ELF-1 (cell line): ENCODE results near the gene NLGN1.

Source experiments
- DNase-seq: peaks from one replicate; pipeline ENCODE4 v3.0.0-alpha.2; 2016; ENCODE audit warnings: low read depth, low spot score

Gene NLGN1

DNA sequence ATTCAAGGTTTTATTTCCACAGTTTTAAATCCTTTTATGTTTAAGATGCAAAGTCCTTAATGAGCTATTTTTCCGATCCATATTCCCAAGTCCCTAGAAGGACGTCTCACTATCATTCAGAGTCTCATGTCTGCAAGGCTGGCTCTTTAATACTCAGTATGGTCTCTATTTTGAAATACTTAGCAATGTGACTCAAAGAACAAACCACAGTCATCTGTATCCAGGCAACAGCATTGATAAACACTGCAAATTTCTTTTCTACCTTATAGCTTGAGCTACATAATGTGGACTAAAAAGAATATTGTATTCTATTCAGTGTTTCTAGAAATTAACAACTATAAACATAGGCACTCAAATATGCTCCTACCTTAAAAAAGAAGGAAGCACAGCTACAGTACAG is 873.3 kb downstream of the NLGN1 start:
- DNase-seq = no peak

GRCh38 chr3:174275336-174275735 is 877.8 kb downstream of the NLGN1 start:
- DNase-seq = no peak

GRCh38 chr3:174276826-174277225 is 879.3 kb downstream of the NLGN1 start:
- DNase-seq = no peak

DNA sequence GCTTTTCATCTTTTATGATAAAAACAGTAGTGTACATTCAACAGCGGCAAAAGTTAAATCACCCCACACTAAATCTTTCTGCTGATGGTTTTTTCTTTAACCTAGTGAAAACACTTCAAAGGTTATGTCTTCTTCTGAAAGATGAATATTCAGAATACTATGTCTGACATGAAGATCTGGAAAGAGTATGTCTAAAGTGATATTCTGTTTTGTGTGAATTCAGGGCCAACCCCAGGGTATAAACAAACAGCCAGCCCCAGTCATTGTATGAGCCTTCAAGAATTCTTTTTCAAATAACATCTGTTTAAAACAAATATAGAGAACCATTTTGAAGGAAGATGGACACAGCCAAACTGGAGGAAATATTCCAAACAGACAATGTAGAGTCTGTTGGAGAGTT is 880.5 kb downstream of the NLGN1 start:
- DNase-seq = no peak

DNA sequence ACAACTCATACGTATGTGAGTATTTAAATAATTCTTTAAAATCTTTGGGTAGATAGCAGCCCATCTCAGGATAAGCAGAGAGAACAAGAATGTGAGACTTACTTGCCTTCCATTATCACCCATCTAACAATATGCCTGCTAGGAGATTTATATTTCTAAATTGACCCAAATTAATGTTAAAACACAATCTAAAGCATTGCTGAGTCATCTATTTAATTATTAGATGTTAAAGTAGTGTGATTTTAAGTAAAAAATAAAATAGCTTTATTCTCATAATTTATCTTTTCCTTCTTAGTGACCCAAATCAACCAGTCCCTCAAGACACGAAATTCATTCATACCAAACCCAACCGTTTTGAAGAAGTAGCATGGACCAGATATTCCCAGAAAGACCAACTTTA is 882.6 kb downstream of the NLGN1 start:
- no peak for DNase-seq

DNA sequence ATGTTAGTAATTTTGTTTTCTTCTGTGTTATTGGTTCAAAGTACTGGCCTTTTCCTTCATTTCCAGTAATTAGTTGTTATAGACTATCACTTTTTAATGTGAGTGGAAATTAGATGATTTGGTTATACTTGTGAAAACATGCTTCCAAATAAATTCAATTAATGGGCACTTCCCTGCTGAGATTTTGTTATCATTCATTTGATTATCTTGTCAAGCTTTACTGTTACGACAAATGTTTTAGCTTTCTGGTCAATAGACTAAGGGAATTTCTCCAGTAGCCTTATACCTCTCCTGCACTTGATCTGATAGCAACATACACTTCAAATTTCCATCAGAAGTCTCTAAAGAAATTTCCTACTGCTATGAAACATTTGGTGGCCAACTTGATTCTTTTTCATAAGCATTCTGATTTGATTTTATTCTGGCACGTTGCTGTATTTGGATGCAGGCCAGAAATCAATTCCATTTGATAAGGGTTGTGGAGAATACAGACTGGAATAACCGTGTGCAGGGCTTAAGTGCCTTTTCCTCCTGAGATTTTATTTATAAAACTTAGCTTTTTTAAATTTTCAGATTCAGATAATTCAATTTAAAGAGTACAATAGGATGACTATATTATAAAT is 887.8 kb downstream of the NLGN1 start:
- DNase-seq = no peak

GRCh38 chr3:174287705-174288104 is 890.2 kb downstream of the NLGN1 start:
- DNase-seq = no peak

GRCh38 chr3:174294616-174295015 is 897.1 kb downstream of the NLGN1 start:
- no peak for DNase-seq

- DNase-seq = no peak
Observed at GRCh38 chr3:174295306-174296092, 898.0 kb downstream of the NLGN1 start.

DNA sequence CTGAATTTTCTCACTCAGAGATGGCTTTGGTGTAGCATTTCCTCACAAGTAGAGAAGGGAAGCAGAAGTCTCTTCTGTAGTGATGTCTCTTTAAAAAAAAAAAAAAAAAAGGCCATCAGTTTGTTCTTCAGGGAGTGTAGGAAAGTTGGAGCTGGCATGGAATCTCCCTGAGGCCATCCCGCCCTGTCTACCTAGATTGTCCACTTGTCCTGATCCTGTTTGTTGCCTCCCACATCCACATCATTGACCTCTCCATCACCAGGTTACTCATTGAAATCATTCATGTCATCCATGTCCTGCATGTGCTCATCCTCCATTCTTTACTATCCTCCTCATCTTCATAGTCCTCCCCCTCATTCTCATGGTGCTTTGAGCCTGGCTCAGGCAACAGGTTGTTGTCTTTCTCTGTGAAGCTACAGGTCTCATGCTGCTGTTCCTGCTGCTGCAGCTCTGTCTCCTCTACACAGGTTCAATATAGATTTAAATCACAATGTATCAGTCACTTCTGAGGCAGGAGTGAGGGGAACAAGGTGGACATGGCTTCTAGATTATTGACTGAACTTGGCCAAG is 905.3 kb downstream of the NLGN1 start:
- DNase-seq = no peak

- no peak for DNase-seq
Observed at GRCh38 chr3:174303907-174304560, 906.5 kb downstream of the NLGN1 start.

DNA sequence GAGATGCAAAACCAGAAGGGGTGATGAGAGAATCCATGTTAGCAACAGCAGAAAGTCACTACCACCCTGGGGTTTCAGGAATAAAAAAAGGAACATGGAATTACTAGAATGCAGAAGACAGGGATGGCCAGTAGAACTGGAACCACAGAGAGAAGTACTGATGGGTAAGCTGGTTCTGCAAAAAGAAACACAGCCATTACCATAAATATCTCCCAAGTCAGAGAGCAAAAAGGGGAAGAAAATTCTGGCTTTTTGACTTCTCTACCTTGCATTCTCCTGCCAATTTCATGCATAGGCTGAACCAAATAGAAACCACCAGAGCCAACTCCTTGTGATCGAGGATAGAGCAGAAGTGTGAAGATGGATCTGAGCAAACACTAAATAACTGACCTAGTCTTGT is 911.2 kb downstream of the NLGN1 start:
- no peak for DNase-seq

- DNase-seq = no peak
Observed at GRCh38 chr3:174310475-174310983, 913.0 kb downstream of the NLGN1 start.

- no peak for DNase-seq
Observed at GRCh38 chr3:174315225-174315624, 917.7 kb downstream of the NLGN1 start.

GRCh38 chr3:174317005-174317404 is 919.5 kb downstream of the NLGN1 start:
- DNase-seq = no peak

- DNase-seq = no peak
Observed at GRCh38 chr3:174318181-174318580, 920.6 kb downstream of the NLGN1 start.

GRCh38 chr3:174321548-174321947 is 924.0 kb downstream of the NLGN1 start:
- DNase-seq = no peak

- no peak for DNase-seq
Observed at GRCh38 chr3:174322789-174323188, 925.2 kb downstream of the NLGN1 start.

GRCh38 chr3:174325171-174325570 is 927.6 kb downstream of the NLGN1 start:
- DNase-seq = no peak

DNA sequence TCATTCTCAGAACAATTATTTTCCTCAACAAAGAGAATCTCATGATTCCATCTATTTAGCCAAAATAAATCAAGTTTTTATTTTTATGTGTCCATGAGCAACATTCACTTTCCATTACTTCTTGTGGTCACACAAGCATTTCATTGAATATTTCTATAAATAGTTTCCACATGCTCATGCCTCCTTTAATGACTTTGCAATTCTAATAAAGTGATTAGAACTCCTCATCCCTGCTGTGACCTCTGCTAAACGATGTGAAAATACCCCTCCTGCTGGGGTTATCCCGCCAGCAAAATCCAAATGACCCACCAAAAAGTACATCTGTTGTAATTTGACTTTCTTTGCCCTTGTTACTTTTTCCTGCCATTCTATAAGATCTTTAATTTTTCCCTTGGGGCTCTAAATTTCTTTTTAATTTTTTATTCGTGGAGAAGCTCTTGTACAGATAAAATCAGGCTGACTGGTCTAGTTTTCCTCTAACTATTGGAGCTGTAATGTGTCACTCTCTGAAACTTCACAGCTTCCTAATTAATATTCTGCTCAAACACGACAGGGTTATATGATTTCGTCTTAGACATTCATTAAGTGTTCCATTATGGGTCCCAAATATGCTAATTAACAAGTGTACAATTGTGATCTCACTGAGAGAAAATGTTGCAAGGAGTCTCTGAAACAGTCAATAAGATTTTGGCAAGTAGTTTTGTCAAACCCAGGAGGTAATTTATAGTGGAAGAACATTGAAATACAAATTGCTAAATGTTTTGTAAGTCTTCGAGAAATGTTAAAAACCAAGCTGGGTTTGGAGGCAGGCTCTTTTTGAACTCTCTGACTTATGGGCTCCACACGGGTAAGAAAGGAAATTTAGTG is 928.5 kb downstream of the NLGN1 start:
- no peak for DNase-seq

- DNase-seq = no peak
Observed at GRCh38 chr3:174329321-174329720, 931.8 kb downstream of the NLGN1 start.
